OCI-LY1 (cell line): Measurements from ENCODE around the gene UHRF2.
"Not testable (repeated sequence)": the region's sequence is repeated elsewhere in the genome, so short reads cannot be mapped to it uniquely, and the experiment has no call there.

Source experiments
- CTCF ChIP-seq: fragments of 200-600 bp; sonication (generic), shearing (Covaris generic); IDR thresholded peaks from 2 replicates; pipeline ENCODE4 v1.5.1; 2017; ENCODE audit warnings: mild to moderate bottlenecking, antibody characterized with exemption, low read length, moderate library complexity, mixed read lengths
- EZH2 ChIP-seq: fragments of 200-600 bp; sonication (generic), shearing (Covaris generic); IDR thresholded peaks from 2 replicates; pipeline ENCODE4 v1.8.0; 2017; ENCODE audit warnings: borderline replicate concordance, mixed run types, mild to moderate bottlenecking, antibody characterized with exemption, low read length, moderate library complexity, mixed read lengths

- not testable (repeated sequence) for TF ChIP-seq CTCF, EZH2
Measured at GRCh38 chr9:6542617-6543016, 129.6 kb downstream of the UHRF2 start.
